A549 (cell line): ENCODE results near the gene RMND5A. TPM values are rescaled to one million over a fixed set of nuclear protein-coding genes. Genes with fewer than 3 reads are reported as not detected.

Source experiments
- ATAC-seq, 2 experiments: fragments of 200-7000 bp in 1 of 2; fragments of >200 bp in 1 of 2; cut with Nextera tagmentation in 1 of 2; cut with Tn5 transposase in 1 of 2; 3 replicates each; pipeline versions ENCODE4 v1.8.0 to v1.9.1; 2018 to 2020; ENCODE audit warnings: mild to moderate bottlenecking in 1 of 2, moderate library complexity in 1 of 2
- CTCF ChIA-PET: fragments of 300-600 bp; sonication (Branson Sonifier 250); formaldehyde crosslinking; extraction: SDS; loops from one replicate; lab custom pipeline; 2021; ENCODE audit warnings: antibody characterized with exemption, inconsistent platforms; lab: Yijun Ruan, JAX
- POLR2A ChIA-PET: fragments of 350-600 bp; formaldehyde crosslinking; extraction: SDS; loops from one replicate; lab custom pipeline; 2021; ENCODE audit warnings: antibody characterized with exemption, inconsistent platforms; lab: Yijun Ruan, JAX
- DNase-seq, 2 experiments: peaks; one replicate each; pipeline versions ENCODE4 v3.0.0 to v3.0.0-alpha.2; 2011 to 2016; ENCODE audit warnings: low read depth in 1 of 2, low spot score in 1 of 2
- FAIRE-seq: peaks from 2 replicates; lab custom pipeline; 2011; peaks lifted over from hg19 to GRCh38; lab: Jason Lieb, UNC
- H3K27ac ChIP-seq, 2 experiments: fragments of >200 bp; sonication (Bioruptor Twin); formaldehyde crosslinking; 3 replicates each; pipeline ENCODE4 v1.5.1; 2016 to 2017
- H3K4me1 ChIP-seq: fragments of >200 bp; sonication (Bioruptor Twin); formaldehyde crosslinking; 3 replicates; pipeline ENCODE4 v1.6.1; 2016
- H3K4me2 ChIP-seq: fragments of >200 bp; sonication (Bioruptor Twin); formaldehyde crosslinking; 3 replicates; pipeline ENCODE4 v1.6.1; 2016
- H3K4me3 ChIP-seq: fragments of >200 bp; sonication (Bioruptor Twin); formaldehyde crosslinking; 3 replicates; pipeline ENCODE4 v1.5.1; 2016
- H3K9me3 ChIP-seq: fragments of >200 bp; sonication (Bioruptor Twin); formaldehyde crosslinking; 3 replicates; pipeline ENCODE4 v1.6.1; 2016
- ATOH8 ChIP-seq: fragments of 250-450 bp; sonication (Bioruptor Pico); IDR thresholded peaks from 2 replicates; pipeline ENCODE4 v1.5.0; 2020; ENCODE audit warnings: low read depth, mild to moderate bottlenecking, moderate library complexity
- EHMT2 ChIP-seq: fragments of 200-600 bp; sonication (generic); IDR thresholded peaks from 2 replicates; pipeline ENCODE4 v1.6.1; 2016; ENCODE audit warnings: antibody characterized with exemption, low read depth, mild to moderate bottlenecking, moderate library complexity
- EP300 ChIP-seq, 2 experiments: fragments of >200 bp; sonication (Bioruptor Twin); formaldehyde crosslinking; IDR thresholded peaks; 2 replicates in 1 of 2; 3 replicates in 1 of 2; pipeline ENCODE4 v1.6.1; 2016 to 2017
- ESRRA ChIP-seq: fragments of 150-350 bp; IDR thresholded peaks from 2 replicates; pipeline ENCODE4 v1.6.1; 2014; ENCODE audit warnings: mild to moderate bottlenecking, low read length, borderline replicate concordance
- GATA3 ChIP-seq: IDR thresholded peaks from 2 replicates; pipeline ENCODE4 v1.6.1; 2012; ENCODE audit warnings: borderline replicate concordance
- HOXA7 ChIP-seq: fragments of 250-450 bp; sonication (Bioruptor Pico); IDR thresholded peaks from 2 replicates; pipeline ENCODE4 v1.5.0; 2020; ENCODE audit warnings: mild to moderate bottlenecking, moderate library complexity
- HOXB5 ChIP-seq: fragments of 250-450 bp; sonication (Bioruptor Pico); IDR thresholded peaks from 2 replicates; pipeline ENCODE4 v1.5.0; 2020; ENCODE audit warnings: mild to moderate bottlenecking, moderate library complexity
- JUN ChIP-seq, 2 experiments: fragments of >200 bp; sonication (Bioruptor Twin); formaldehyde crosslinking; IDR thresholded peaks; 2 replicates in 1 of 2; 3 replicates in 1 of 2; pipeline ENCODE4 v1.6.1; 2016 to 2017
- KDM1A ChIP-seq: fragments of 200-600 bp; sonication (generic); IDR thresholded peaks from 2 replicates; pipeline ENCODE4 v1.6.1; 2016; ENCODE audit warnings: low read depth, mild to moderate bottlenecking
- NPAS2 ChIP-seq: fragments of 250-450 bp; sonication (Bioruptor Pico); IDR thresholded peaks from 2 replicates; pipeline ENCODE4 v1.8.0; 2022; ENCODE audit warnings: mild to moderate bottlenecking, moderate library complexity, borderline replicate concordance
- NR3C1 ChIP-seq: fragments of >200 bp; sonication (Bioruptor Twin); formaldehyde crosslinking; IDR thresholded peaks from 3 replicates; pipeline ENCODE4 v1.6.1; 2017
- PBX3 ChIP-seq: IDR thresholded peaks from 2 replicates; pipeline ENCODE4 v1.6.1; 2012
- PHF8 ChIP-seq: fragments of 200-600 bp; sonication (generic); IDR thresholded peaks from 2 replicates; pipeline ENCODE4 v1.6.1; 2016; ENCODE audit warnings: low read depth, mild to moderate bottlenecking, antibody characterized with exemption, moderate library complexity, borderline replicate concordance
- RCOR1 ChIP-seq: fragments of 150-350 bp; IDR thresholded peaks from 2 replicates; pipeline ENCODE4 v1.6.1; 2014; ENCODE audit warnings: antibody characterized with exemption, low read length, low read depth
- RFX5 ChIP-seq: fragments of 450-650 bp; IDR thresholded peaks from 2 replicates; pipeline ENCODE4 v1.7.1; 2014; ENCODE audit warnings: antibody characterized with exemption, mild to moderate bottlenecking, moderate library complexity
- SMC3 ChIP-seq: fragments of >200 bp; sonication (Bioruptor Twin); formaldehyde crosslinking; IDR thresholded peaks from 3 replicates; pipeline ENCODE4 v1.6.1; 2018; ENCODE audit warnings: inconsistent platforms
- TFCP2L1 ChIP-seq: fragments of 250-450 bp; sonication (Bioruptor Pico); IDR thresholded peaks from 2 replicates; pipeline ENCODE4 v1.5.0; 2021; ENCODE audit warnings: mild to moderate bottlenecking
- ZSCAN20 ChIP-seq: fragments of 250-450 bp; sonication (Bioruptor Pico); IDR thresholded peaks from 2 replicates; pipeline ENCODE4 v1.8.0; 2022; ENCODE audit warnings: mild to moderate bottlenecking, moderate library complexity
- WGBS: methylation state at CpG from one replicate; pipeline ENCODE4 v1.1.6; 2017; ENCODE audit errors: missing lambda C conversion rate; 5-methylcytosine and 5-hydroxymethylcytosine counted together
- polyA plus RNA-seq, 4 experiments: library from polyadenylated mRNA; depleted of rRNA in 3 of 4; stranded (reverse); fragments of >200 nt; fragmentation: RNase III in 1 of 4; extraction: RNeasy Plus Mini Kit Qiagen cat#74134 plus additional on column Dnase treatment in 1 of 4; gene quantifications; 2 replicates in 3 of 4; 3 replicates in 1 of 4; pipeline ENCODE4 v1.2.3, GENCODE V29; 2011 to 2017
- TF ChIP-seq, protein P1 (sequence below): fragments of 450-650 bp; IDR thresholded peaks from 2 replicates; pipeline ENCODE4 v1.6.1; 2014; ENCODE audit warnings: antibody characterized with exemption
- TF ChIP-seq, protein P2 (sequence below): fragments of 250-450 bp; sonication (Bioruptor Pico); IDR thresholded peaks from 2 replicates; pipeline ENCODE4 v1.5.0; 2021; ENCODE audit warnings: mild to moderate bottlenecking, moderate library complexity, borderline replicate concordance

Gene RMND5A
- polyA plus RNA-seq, 2 of the 4 experiments (the other 2 are of a cell fraction), result 10.5 to 28.0 TPM

DNA sequence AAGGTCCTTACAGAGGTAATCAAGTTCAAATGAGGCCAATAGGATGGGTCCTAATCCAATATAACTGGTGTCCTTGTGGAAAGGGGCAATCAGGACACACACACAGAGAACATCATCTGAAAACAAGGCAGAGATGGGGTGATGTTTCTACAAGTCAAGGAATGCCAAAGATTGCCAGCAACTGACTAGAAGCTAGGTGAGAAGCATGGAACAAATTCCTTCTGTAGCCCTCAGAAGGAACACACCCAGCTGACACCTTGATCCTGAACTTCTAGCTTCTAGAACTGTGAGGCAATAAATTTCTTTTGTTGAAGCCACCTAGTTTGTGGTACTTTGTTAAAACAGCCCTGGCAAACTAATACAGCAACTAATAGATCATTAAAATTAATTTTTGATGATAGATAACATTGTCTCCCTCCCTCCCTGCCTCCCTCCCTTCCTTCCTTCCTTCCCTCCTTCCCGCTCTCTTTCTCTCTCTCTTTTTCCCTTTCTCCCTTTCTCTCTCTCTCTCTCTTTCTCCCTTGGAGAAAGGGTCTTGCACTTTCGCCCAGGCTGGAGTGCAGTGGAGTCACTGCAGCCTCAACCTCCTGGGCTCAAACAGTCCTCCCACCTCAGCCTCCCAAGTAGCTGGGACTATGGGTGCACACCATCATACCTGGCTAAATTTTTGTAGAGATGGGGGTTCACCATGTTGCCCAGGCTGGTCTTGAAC is 80.9 kb downstream of the RMND5A start:
- no peak overlapping the region for H3K4me2 ChIP-seq
- DNase-seq (no peak), FAIRE-seq (no peak), ATAC-seq (no peak)
- H3K9me3 ChIP-seq, result peaks cover 13% of the 10 kb centered on the region
- ChIA-PET CTCF (interaction anchor here (1.0 to 1.4 kb wide), 3 partner anchors 12 to 33 kb away, joined by 3 read pairs; no protein-coding TSS in a partner anchor), POLR2A (no interaction called here)
- TF ChIP-seq ESRRA, result no peak
- no peak for TF ChIP-seq HOXB5 (CRISPR knock-in tag)
- no peak for TF ChIP-seq JUN (IDR thresholded peaks at IDR 0.05)
- TF ChIP-seq GATA3, result no peak
- 63% methylated on average over 2 of the region's 2 CpGs for WGBS
- H3K27ac ChIP-seq, result no peak overlapping the region
- H3K4me1 ChIP-seq, result no peaks in the 10 kb centered on the region
- H3K4me3 ChIP-seq, result no peak overlapping the region

- Histone ChIP-seq H3K4me2 (no peak overlapping the region), H3K9me3 (no peaks in the 10 kb centered on the region), H3K4me3 (no peak overlapping the region), H3K4me1 (peaks cover 9% of the 10 kb centered on the region; the same call in 2 of the 3 replicates), H3K27ac (no peak overlapping the region)
- WGBS, result 80% methylated on average over 21 of the region's 21 CpGs
- TF ChIP-seq TFCP2L1 (CRISPR knock-in tag) (no peak), SMC3 (no peak), ESRRA (no peak), EHMT2 (no peak), RCOR1 (no peak), HOXA7 (no peak), NR3C1 (no peak), KDM1A (no peak), ATOH8 (CRISPR knock-in tag) (no peak), PBX3 (no peak), EP300 (IDR thresholded peaks at IDR 0.05) (no peak), ZSCAN20 (CRISPR knock-in tag) (no peak), RFX5 (no peak), PHF8 (no peak), NPAS2 (CRISPR knock-in tag) (no peak)
- TF ChIP-seq, protein P1, sequence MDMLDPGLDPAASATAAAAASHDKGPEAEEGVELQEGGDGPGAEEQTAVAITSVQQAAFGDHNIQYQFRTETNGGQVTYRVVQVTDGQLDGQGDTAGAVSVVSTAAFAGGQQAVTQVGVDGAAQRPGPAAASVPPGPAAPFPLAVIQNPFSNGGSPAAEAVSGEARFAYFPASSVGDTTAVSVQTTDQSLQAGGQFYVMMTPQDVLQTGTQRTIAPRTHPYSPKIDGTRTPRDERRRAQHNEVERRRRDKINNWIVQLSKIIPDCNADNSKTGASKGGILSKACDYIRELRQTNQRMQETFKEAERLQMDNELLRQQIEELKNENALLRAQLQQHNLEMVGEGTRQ, result no peak
- TF ChIP-seq, protein P2, sequence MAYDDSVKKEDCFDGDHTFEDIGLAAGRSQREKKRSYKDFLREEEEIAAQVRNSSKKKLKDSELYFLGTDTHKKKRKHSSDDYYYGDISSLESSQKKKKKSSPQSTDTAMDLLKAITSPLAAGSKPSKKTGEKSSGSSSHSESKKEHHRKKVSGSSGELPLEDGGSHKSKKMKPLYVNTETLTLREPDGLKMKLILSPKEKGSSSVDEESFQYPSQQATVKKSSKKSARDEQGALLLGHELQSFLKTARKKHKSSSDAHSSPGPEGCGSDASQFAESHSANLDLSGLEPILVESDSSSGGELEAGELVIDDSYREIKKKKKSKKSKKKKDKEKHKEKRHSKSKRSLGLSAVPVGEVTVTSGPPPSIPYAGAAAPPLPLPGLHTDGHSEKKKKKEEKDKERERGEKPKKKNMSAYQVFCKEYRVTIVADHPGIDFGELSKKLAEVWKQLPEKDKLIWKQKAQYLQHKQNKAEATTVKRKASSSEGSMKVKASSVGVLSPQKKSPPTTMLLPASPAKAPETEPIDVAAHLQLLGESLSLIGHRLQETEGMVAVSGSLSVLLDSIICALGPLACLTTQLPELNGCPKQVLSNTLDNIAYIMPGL, result no peak
- FAIRE-seq, result no peak
- ChIA-PET POLR2A (no interaction called here), CTCF (interaction anchor here (1.2 to 7.0 kb wide), 6 partner anchors 9 to 41 kb away, joined by 3 to 51 read pairs (median 8); no protein-coding TSS in a partner anchor)
- no peak for ATAC-seq
- no peak for DNase-seq
Observed at GRCh38 chr2:86806059-86806857, 86.2 kb downstream of the RMND5A start.
